GM18909 (cell line): Measurements from ENCODE around the gene ZNF526.
A peak's percentile ranks its signal among the peaks of the same experiment; 100 is the strongest.

ENCODE experiments used
- ATAC-seq: cut with Tn5 transposase; IDR thresholded peaks from one replicate; pipeline ENCODE4 v1.9.1; 2021; ENCODE audit warnings: mild to moderate bottlenecking; ENCODE audit not compliant: unreplicated experiment, poor library complexity

Gene ZNF526, protein sequence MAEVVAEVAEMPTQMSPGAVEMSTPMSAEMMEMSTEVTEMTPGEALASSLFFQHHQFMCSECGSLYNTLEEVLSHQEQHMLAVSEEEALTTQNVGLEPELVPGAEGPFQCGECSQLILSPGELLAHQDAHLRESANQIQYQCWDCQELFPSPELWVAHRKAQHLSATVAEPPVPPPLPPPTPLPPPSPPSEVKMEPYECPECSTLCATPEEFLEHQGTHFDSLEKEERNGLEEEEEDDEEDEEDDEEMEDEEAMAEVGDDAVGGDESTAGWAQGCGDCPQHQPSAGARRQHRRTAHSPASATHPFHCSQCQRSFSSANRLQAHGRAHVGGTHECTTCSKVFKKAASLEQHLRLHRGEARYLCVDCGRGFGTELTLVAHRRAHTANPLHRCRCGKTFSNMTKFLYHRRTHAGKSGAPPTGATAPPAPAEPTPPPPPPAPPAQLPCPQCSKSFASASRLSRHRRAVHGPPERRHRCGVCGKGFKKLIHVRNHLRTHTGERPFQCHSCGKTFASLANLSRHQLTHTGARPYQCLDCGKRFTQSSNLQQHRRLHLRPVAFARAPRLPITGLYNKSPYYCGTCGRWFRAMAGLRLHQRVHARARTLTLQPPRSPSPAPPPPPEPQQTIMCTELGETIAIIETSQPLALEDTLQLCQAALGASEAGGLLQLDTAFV

DNA sequence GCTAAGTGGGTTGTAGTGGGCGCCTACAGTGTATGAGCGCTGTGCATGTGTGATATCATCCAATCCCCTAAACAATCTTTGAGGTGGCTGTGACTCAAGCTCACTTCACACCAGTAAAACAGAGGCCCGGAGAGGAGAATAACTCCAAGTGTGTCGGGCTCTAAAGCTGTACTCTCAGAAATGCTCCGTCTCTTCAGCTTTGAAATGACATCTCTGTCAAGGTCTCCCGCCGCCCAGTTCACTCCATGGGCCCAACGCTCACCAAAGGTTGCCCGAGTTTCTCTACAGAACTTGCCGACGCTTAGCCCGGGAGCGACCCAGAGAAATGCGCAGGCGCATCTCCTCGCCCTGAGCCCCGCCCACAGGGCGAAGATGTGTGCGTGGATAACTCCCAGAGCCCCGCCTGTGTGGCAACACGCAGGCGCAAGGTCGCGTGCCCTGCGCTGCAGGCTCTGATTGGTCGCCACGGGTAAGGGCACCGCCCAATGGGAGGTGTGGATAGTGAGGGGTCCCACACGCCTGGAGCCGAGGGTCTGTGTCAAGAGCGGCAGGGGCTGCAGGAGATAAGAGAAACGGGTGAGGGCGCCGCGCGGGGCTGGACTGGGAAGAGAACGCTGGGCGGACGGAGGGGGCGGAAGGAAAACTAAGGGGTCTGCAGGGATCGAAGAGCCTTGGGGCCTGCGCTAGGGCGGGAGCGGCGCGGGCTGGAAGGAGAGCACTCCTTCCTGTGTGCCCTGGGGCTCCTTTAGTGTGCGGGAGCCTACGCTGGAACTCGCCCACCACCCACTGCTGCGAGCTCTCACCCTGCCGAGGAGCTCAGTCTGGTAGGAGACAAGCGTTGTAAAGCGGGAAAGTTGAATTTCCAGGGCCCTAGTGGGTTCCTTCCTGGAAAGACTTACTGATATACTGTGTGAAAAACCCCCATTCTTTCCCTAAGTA, at the start of gene ZNF526:
Gene ZNF526, plus strand, starts transcription at position 501 of the 939 bp plus-strand sequence. CDS start 4,092 bp downstream, outside the sequence.
- ATAC-seq, result peak; percentile 76

DNA sequence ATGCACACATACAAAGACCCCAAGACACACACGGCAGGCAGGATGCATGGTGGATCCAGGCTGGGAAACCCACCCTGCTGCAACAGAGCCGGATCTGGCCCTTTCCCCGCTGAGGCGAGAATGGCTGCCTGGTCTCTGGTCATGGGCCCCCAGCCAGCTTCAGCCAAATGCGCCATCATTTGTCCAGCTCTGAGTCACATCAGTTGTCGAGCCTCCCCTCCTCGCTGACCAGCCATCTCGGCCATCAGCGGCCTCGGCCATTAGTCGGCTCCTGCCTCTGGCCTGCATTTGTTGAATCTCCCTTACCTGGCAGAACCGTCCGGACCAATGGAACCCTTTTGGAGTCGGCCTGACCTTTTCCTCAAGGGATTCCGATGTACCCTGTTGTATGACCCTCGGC, 49.4 kb upstream of the ZNF526 start:
- no peak for ATAC-seq

DNA sequence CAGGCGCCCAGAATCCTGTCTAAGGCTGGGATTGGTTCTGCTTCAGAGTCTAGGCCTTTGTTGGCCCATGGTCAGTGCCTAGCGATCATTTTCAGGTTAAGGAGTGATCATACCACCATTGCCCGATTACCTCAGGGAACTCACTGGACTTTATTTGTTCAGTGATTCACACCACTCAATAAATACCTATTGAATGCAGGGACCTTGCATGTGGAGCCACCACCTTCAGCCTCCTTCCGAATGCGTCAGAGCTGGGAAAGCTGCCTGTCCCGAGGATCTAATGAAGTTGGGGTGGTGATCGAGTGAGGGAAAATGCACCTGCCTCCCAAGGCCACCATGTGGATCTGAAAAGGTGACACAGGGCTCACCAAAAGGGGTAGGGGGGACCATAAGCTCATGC, 47.9 kb upstream of the ZNF526 start:
- no peak for ATAC-seq

DNA sequence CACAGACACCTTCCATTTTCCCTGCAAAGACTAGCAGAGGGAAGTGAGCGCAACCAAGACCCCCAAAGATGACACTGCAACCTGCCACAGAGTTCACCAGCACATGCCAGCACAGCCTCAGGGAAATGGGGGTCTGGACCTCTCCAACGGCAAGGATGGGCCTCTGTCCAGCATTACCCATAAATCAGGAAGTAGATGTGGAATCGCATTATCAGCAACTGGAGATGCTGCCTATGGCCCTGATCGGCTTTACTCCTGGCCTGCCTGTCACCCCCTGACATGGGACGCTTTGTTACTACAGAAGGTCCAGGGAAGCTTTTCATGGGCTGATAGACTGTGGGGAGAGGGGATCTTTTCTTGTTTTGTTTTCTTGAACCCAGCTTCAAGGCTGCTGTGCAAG, 46.4 kb upstream of the ZNF526 start:
- no peak for ATAC-seq

DNA sequence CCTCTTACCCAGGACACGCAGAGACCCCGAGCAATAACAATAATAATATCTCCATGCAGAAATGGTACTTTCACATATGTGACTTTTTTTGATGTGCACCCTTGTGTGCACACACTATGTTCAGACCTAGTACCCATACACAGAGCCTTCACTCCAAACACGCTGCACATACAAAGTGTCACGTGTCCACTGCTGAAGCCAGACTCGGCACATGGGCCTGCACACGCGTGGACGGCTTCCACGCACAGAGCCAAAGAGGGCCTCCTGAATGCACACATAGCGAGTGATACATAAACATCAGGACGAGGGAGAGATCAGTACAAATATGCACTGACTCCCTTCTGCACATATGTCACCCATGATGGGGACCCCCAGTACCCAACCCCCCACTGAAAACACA, 45.9 kb upstream of the ZNF526 start:
- no peak for ATAC-seq

DNA sequence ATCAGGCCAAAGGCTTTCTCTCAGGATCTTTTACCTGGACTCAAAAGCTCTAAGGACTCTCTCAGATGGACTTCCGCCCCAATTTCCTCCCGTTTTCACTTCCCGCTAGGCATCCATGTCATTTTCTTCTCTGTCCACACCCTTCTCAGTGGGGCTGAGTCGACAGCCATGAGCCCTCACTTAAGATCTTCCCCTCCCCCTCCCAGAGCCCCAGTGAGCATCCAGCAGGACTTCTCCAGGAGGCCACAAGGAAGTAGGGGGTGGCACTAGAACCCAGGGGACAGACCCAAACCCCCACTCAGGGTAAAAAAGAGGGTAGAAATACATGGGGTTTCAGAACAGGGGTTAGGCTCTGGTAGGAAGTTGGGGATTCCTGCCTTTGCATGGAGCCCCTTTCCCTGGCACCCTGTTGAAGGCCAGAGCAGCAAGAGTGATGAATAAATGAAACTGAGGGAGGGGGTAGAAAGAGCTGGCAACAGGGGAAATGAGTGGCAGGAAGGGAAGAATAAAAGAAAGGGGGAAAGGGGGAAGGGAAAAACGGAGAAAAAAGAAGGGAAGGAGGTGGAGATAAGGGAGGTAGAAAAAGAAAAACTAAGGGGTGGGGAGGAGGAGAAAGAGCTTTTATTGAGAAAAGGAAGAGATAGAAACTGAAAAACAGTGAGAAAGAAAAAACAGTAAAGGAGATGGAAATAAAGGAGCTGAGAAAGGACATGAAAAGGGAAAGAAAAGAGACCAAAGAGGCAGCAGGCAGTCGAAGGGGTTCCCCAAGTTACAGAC, 45.0 kb upstream of the ZNF526 start:
- no peak for ATAC-seq

DNA sequence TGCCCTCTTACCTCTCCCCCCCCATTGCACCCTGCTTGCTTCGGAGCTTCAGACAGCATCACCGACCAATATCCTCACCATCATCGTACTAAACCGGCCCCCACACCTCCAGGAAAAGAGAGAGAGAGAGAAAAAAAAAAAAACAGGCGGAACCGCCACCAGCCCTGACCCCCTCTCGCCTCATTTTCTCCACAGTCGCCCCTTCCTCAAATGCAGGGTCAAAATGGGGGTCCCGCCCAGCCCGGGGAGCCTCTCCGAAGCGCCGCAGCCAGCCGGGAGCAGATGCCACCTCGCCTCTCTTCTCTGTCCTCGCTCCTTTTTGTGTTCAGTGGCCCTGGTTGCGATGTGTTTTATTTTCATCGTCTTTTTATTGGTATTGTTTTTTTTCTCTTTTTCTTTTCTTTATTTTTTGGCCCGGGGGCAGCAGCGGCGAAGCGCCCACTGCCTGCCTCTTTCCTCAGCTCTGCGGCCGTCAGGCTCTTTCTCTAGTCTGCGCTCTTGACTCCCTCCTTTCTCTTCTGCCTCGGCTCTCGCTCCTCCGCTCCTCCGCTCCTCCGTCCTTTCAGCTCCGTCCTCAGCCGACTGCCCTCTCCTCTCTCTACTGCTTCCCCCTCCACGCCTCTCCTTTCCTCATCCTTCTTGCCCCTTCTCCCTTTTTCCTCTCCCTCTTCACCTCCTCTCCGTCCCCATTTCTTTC, 44.0 kb upstream of the ZNF526 start:
- ATAC-seq, result no peak

DNA sequence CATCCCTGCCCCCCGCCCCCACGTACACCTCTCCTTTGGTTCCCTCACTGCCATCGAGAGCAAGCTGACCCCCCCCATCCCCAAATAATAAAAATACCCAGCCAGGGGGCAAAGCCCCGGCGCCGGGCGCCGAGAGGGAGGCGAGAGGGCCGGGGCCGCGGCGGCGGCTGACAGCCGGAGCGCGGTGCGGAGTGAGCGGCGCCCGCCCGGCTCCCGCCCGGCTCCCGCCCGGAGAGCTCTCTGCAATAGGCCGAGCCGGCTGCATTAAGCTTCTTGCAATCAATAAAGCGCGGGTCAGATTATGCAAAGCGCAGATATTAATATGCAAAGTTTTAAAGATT, 43.5 kb upstream of the ZNF526 start:
- no peak for ATAC-seq

DNA sequence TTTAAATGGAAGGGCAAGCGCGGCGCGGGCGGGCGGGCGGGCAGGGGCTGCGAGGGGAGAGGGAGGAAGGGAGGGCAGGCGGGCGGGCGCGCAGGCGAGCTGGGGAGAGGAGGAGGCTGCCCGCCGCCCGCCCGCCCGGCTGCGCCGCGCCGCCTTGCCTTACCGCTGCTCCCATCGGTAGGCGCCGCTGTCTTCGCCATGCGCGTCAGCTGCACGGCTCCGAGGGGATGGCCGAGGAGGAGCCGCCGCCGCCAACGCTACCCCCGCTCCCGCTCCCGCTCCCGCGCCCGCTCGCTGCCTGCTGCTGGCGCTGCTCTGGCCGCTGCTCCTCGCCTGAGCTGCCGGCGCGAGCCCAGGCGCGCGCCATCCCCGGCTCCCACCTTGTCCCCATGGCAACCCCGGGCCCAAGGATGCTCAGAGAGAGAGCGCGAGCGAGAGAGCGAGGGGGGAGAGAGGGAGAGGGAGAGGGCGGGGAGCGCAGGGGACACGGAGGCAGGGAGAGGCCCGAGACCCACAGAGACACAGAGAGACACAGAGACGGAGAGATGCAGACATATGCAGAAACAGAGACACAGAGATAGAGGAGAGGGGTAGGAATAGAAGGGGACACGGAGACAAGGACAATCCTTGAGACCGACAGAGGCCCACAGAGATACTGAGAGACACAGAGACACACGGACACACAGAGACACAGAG, 43.0 kb upstream of the ZNF526 start:
- no peak for ATAC-seq

DNA sequence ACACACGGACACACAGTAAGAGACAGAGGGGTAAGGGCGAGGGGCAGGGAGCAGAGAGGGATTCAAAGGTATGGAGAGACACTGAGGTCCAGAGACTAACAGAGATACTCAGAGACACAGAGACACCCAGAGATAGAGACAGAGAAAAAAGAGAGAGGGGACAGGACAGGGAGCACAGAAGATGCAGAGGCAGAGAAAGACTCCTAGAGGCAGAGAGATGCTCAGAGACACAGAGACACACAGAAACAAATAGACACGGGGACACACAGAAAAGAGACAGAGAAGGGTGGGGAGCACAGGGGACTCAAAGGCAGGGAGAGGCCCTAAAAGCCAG, 42.5 kb upstream of the ZNF526 start:
- no peak for ATAC-seq

DNA sequence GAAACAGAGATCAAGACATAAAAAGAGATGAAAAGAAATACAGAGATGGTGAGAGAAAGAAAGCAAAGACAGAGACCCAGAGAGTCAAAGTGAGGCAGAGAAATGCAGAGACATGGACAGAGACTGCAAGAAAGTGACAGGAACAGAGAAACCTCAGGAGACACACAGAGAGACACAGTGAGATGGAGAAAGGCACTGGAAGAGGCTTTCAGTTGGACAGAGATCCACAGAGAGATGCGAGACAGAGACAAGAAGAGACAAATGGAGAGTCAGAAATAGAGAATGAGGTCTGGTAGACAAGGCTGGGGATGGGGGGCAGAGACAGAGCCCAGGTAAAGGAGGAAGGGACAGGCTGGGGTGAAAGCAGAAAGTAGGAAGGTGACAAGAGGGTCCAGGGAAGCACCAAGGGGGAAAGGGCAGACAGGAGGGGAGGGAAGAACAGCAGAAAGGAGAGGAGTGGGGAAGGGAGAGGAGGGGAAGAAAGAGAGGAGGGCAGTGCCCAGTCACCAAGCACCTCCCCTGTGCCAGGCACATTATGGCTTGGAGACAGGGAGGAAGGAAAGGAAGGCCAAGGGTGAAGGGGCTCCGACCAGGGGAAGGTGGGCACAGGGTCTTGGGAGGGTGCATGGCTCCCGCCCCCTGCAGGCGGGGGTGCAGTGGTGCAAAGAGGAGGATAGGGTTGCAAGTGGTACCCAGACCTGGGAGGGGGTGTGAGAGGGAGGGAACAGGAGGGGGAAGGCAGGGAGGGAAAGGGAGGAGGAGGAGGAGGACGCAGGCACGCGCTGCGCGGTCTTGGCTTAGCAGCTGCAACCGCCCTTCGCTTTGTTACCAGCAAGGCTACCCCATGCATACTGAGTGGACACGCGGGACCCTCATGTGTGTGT, 41.1 kb upstream of the ZNF526 start:
- ATAC-seq, result no peak

DNA sequence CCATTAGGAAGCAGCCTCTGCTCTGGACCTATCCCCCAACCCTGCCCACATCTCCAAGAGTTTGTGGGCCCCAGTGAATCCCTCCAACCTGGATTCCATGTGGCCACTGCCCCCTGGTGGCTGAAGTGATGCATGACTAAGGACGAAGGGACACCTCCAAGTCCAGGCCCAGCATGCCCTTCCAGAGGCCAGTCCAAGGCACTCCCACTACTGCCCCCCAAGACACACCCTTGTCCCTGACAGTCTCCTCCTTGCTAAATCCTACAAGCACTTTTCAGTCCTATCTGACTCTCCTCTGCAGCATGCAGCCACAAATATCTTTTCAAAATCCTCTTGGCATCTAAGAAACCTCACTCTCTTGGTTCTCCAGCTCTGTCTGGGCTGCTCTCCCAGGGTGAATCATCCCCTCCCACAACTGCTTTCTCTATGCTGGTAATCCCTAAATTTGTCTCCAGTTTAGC, 35.7 kb upstream of the ZNF526 start:
- no peak for ATAC-seq

DNA sequence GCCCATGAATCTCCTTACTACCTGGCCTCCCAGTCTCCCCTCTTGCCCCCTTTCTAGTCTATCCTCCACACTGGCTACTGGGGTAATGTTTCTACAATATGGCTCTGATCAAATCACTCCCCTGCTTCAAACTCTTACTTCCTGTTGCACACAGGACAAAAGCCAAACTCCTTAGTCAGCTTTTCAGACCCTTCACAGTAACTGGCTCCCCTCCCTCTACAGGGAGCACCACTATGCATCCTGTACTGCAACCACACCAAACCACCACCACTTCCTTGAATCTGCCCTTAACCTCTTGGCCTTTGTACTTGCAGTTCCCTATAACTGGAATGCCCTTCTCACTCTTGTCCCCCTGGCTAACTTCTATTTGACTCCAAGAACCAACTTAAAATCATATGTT, 34.8 kb upstream of the ZNF526 start:
- ATAC-seq, result no peak

DNA sequence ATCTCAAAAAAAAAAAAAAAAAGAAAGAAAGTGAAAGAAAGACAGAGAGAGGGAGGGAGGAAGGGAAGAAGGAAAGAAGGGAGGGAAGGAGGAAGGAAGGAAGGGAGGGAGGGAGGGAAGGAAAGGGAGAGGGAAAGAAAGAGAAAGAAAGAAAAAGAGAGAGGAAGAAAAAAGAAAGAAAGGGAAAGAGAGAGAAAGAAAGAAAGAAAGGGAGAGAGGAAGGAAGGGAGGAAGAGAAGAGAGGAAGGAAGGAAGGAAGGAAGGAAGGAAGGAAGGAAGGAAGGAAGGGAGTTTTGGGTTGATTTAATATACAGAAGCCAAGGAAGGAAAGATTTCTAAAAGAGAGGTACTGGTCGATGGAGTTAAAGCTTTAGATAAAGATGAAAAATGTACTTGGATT, 31.4 kb upstream of the ZNF526 start:
- ATAC-seq, result no peak

DNA sequence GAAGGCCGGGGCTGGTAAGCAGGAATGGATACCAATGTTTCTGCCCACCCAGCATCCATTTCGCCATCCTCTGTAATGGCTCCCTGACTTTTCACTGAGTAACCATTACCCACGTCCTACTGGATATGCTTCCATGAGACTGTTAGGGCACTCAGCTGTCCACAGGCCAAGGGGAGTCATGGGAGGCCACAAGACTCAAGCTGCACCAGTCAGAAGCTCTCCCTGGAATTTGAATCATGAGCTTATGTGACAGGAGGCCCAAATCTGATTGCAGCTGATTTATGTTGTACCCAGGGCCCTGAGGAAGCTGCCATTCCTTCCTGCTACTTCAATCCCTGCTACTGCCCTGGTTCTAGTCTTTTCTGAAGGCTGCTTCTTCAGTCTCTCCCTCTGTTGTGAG, 31.0 kb upstream of the ZNF526 start:
- ATAC-seq, result no peak

DNA sequence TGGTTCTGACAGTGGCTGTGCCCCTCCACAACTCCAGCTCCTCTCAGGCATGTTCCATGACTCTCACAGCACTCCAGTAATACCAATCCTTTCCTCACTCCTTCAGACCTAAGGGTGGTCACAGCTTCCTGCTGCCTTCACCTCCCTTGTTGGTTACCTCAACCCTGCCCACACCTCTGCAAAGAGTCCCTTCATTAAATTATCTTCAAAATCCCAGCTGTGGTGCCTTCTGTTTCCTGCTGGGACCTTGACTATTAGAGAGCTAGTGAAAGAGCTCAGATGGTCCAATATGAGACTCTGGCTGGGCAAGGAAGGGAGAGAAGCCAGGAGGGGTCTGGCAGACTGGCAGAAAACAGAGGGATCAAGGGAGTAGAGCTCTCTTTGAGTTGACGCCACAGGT, 28.8 kb upstream of the ZNF526 start:
- ATAC-seq, result no peak

DNA sequence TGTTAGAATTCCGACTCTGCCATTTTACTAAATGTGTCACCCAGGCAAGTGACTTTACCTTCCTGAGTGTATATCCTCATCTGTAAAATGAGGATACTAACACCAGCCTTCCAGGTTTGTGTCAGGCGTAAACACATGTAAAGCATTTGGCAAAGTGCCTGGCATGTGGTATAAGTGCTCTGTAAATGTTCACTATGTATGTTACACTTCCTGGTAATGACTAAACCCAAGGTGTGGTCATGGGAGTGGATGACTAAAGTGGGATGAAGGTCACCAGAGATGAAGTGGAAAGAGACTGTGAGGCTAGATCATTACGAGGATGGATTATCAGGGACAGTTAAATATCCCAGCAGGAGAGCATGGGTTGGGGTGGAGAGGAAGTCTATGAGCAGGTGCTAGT, 28.3 kb upstream of the ZNF526 start:
- ATAC-seq, result no peak

DNA sequence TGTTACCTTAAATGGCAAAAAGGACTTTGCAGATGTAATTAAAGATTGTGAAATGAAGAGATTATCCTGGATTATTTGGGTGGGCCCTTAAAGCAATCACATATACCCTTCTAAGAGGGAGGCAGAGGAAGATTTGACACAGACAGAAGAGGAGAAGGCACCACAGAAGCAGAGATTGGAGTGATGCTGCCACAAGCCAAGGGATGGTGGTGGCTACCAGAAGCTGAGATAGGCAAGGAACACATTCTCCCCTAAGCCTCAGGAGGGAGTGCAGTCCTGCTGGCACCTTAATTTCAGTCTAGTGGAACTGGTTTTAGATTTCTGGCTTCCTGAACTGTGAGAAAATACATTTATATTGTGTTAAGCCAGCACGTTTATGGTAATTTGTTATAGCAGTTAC, 26.8 kb upstream of the ZNF526 start:
- no peak for ATAC-seq
